ENCODE measurements around the gene CXCL8. TPM values are rescaled to one million over a fixed set of nuclear protein-coding genes. Genes with fewer than 3 reads are reported as not detected.

CXCL8 gene
- polyA plus RNA-seq, 1 experiment, result 4.3 TPM

DNA sequence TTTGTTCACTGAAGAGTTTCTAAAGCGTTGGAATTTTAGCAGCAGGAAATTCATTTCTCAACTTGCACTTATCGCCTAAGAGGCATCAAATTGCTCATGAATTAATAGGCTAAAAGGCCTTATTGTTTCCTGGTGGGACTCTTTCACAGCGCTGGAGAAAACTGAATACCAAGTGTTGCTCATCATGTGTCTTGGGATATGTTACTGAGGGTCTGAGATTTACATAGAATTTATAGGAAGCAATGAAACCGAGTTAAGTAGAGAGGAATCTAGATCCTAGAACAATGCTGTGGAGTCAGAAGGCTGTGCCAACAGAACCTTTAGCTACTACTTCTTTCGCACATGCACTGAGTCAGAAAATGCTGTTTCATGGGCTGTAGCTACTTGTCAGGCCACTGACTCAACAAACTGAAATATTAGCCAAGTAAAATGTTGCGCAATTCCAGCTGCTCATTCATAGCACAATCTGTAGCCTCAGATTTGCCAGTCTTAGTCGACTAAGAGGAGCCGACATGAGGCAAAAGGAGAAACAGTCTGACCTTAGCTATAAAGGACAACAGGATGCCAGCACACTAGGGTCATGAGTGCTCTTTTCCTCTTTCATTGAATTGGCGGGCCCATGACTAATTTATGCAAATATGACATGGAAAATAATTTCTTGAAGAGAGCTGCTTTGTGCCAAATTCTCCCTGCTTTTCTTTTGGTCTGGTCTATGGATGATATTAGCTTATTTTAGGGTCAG is 35.9 kb upstream of the CXCL8 start:
- peak; percentile 95 for DNase-seq (ENCODE audit: low read depth, low spot score)
- Histone ChIP-seq H3K9me3 (ENCODE audit: control insufficient read depth, insufficient read depth, low read length) (no peaks in the 10 kb centered on the region), H3K27ac (ENCODE audit: low read depth, low read length) (peak overlapping the region; percentile 87), H3K27me3 (ENCODE audit: control insufficient read depth, insufficient read depth, low read length) (no peaks in the 10 kb centered on the region), H3K4me3 (ENCODE audit: low read depth, low read length) (no peak overlapping the region)
- TF ChIP-seq, protein P1, sequence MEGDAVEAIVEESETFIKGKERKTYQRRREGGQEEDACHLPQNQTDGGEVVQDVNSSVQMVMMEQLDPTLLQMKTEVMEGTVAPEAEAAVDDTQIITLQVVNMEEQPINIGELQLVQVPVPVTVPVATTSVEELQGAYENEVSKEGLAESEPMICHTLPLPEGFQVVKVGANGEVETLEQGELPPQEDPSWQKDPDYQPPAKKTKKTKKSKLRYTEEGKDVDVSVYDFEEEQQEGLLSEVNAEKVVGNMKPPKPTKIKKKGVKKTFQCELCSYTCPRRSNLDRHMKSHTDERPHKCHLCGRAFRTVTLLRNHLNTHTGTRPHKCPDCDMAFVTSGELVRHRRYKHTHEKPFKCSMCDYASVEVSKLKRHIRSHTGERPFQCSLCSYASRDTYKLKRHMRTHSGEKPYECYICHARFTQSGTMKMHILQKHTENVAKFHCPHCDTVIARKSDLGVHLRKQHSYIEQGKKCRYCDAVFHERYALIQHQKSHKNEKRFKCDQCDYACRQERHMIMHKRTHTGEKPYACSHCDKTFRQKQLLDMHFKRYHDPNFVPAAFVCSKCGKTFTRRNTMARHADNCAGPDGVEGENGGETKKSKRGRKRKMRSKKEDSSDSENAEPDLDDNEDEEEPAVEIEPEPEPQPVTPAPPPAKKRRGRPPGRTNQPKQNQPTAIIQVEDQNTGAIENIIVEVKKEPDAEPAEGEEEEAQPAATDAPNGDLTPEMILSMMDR (IDR thresholded peaks at IDR 0.05; ENCODE audit: low read depth, low read length), result no peak
- CTCF ChIA-PET, result interaction anchor here (1.0 to 2.6 kb wide), 2 partner anchors 25 to 42 kb away, joined by 5 to 7 read pairs; no protein-coding TSS in a partner anchor
- POLR2A ChIA-PET, result interaction anchor here (0.6 to 1.7 kb wide), 7 partner anchors 10 to 212 kb away, joined by 3 to 7 read pairs (median 5); no protein-coding TSS in a partner anchor

DNA sequence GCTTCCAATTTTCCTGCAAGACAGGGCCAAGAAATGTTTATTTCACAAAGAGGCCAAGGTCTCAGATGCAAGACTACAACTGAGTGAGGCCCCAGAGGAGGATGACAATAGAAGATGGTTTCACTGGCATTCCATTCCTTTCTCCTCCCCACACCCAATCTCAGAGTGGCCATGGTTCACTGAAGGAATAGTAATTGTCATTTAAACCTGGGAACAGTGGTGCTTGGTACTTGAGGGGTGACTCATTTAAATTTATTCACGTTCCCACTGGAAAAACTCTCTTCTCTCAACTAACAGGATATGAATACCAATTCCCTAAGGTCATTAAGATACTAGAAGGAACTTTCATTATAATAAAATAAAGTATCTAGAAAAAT is 35.3 kb upstream of the CXCL8 start:
- H3K4me3 ChIP-seq (ENCODE audit: low read depth, low read length), result no peak overlapping the region
- peak overlapping the region; percentile 87 for H3K27ac ChIP-seq (ENCODE audit: low read depth, low read length)
- H3K27me3 ChIP-seq (ENCODE audit: control insufficient read depth, insufficient read depth, low read length), result no peaks in the 10 kb centered on the region
- ChIA-PET CTCF (interaction anchor here (1.0 to 2.6 kb wide), 2 partner anchors 24 to 42 kb away, joined by 5 to 7 read pairs; no protein-coding TSS in a partner anchor), POLR2A (interaction anchor here (0.6 to 1.7 kb wide), 7 partner anchors 10 to 212 kb away, joined by 3 to 7 read pairs (median 5); no protein-coding TSS in a partner anchor)
- no peaks in the 10 kb centered on the region for H3K9me3 ChIP-seq (ENCODE audit: control insufficient read depth, insufficient read depth, low read length)
- TF ChIP-seq, protein P1 (IDR thresholded peaks at IDR 0.05; ENCODE audit: low read depth, low read length), result no peak
- DNase-seq (ENCODE audit: low read depth, low spot score), result no peak

DNA sequence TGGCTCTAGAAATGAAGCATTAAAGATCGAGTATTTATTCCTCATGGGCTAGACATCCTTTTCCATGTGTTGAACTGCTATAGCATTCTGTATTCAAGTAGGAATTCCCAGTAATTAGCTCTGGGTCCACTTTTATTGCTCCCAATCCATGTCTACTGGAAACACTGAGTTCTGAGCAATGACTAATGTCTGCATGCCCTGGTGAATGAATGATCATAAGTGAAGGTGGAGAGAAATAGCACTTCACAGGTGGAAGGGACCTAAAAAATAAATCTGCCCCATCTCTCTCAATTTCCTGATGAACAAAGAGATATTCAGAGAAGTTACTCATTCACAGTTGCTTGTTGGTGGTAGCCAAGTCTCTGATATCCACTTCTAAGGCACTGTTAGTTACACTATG is 34.6 kb upstream of the CXCL8 start:
- DNase-seq (ENCODE audit: low read depth, low spot score), result no peak
- ChIA-PET POLR2A (no interaction called here), CTCF (interaction anchor here (0.8 to 2.6 kb wide), 2 partner anchors 24 to 43 kb away, joined by 3 to 7 read pairs; no protein-coding TSS in a partner anchor)
- H3K27me3 ChIP-seq (ENCODE audit: control insufficient read depth, insufficient read depth, low read length), result no peaks in the 10 kb centered on the region
- no peak overlapping the region for H3K4me3 ChIP-seq (ENCODE audit: low read depth, low read length)
- TF ChIP-seq, protein P1 (IDR thresholded peaks at IDR 0.05; ENCODE audit: low read depth, low read length), result no peak
- no peaks in the 10 kb centered on the region for H3K9me3 ChIP-seq (ENCODE audit: control insufficient read depth, insufficient read depth, low read length)
- H3K27ac ChIP-seq (ENCODE audit: low read depth, low read length), result no peak overlapping the region

DNA sequence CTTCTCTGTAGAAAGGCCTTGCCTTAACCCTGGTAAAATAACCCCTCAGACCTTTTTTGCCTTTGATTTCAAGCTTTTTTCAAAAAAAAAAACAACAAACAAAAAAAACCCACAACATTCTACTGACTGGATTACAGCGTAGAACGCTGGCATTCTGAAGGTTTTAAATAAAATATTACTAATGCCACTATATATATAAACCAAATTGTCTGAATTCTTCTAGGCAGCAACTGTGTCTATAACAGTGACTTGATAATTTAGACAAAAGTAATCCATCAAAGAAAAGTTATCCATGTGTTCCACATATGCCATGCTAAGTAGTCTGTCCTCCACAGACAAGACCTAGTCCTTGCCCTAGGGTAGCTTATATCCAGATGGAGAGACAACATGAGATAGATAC is 33.6 kb upstream of the CXCL8 start:
- TF ChIP-seq, protein P1 (IDR thresholded peaks at IDR 0.05; ENCODE audit: low read depth, low read length), result no peak
- no peak overlapping the region for H3K4me3 ChIP-seq (ENCODE audit: low read depth, low read length)
- no peak overlapping the region for H3K27ac ChIP-seq (ENCODE audit: low read depth, low read length)
- H3K9me3 ChIP-seq (ENCODE audit: control insufficient read depth, insufficient read depth, low read length), result no peaks in the 10 kb centered on the region
- no peak for DNase-seq (ENCODE audit: low read depth, low spot score)
- no peaks in the 10 kb centered on the region for H3K27me3 ChIP-seq (ENCODE audit: control insufficient read depth, insufficient read depth, low read length)
- POLR2A ChIA-PET, result no interaction called here
- CTCF ChIA-PET, result interaction anchor here (2.6 kb wide), 1 partner anchor 44 kb away, joined by 7 read pairs; no protein-coding TSS in a partner anchor

DNA sequence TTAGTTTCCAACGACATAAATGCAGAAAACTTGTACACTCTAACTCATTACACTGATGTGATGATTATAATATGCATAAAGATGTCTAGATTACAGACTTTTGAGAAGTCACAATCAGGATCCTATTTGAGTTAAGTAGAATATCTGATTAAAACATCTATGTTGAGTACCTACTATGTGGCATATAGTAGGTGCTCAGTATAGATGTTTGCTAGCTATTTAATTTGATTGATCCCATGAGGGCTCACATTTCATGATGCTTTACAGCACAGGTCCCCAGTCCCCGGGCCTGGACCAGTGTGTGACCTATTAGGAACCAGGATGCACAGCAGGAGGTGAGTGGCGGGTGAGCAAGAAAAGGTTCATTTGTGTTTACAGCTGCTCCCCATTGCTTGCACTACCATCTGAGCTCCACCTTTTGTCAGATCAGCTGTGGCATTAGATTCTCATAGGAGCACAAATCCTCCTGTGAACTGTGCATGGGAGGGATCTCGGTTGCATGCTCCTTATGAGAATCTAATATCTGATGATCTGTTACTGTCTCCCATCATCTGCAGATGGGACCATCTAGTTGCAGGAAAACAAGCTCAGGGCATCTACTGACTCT is 33.0 kb upstream of the CXCL8 start:
- DNase-seq (ENCODE audit: low read depth, low spot score), result no peak
- ChIA-PET CTCF (interaction anchor here (1.1 kb wide), 1 partner anchor 450 kb away, joined by 3 read pairs; no protein-coding TSS in a partner anchor), POLR2A (no interaction called here)
- no peaks in the 10 kb centered on the region for H3K27me3 ChIP-seq (ENCODE audit: control insufficient read depth, insufficient read depth, low read length)
- H3K27ac ChIP-seq (ENCODE audit: low read depth, low read length), result no peak overlapping the region
- H3K9me3 ChIP-seq (ENCODE audit: control insufficient read depth, insufficient read depth, low read length), result no peaks in the 10 kb centered on the region
- no peak overlapping the region for H3K4me3 ChIP-seq (ENCODE audit: low read depth, low read length)
- TF ChIP-seq, protein P1 (IDR thresholded peaks at IDR 0.05; ENCODE audit: low read depth, low read length), result no peak
